GM19463 (cell line): ENCODE data around the gene TNFSF13.

Experiments
- ATAC-seq: cut with Tn5 transposase; IDR thresholded peaks from one replicate; pipeline ENCODE4 v1.9.1; 2021; ENCODE audit warnings: mild to moderate bottlenecking, moderate library complexity; ENCODE audit not compliant: unreplicated experiment

Gene TNFSF13

DNA sequence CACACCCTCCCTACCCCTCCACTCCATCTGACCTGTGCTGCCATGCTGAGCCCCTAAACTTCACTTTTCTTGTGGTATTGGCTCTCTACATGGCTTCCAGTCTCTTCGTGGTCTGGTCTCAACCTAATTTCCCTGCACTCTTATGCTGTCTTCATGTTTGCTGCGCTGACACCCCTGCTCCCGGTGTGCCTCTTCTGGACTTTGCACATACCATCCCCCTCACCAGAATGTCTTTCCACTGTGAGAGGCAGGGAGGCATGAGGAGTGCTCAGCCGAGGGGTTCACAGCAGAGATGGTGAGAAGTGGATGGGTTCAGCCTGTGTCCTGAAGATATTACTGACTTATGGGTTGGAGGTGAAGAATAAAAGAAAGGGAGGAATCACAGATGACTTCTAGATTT is 7.2 kb upstream of the TNFSF13 start:
- ATAC-seq: no peak

DNA sequence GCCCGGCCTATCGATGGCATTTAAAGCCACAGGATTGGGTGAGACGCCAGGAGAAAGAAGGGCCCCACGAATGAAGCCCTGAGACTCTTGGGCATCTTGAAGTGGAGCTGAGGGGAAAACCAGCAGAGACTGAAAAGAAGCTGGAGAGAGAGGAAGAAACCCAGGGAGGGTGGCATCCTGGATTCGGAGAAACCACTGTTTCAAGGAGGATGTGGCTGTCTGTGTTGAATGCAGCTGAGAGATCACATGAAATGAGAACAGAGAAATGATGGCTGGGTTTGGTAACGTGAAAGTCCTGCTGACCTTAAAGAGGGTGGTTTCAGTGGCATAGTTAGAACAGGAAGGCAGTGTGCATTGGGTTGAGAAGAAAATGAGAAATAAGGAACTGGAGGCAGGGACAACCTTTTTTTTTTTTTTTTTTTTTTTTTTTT is 5.9 kb upstream of the TNFSF13 start:
- ATAC-seq: peak; percentile 71

GRCh38 chr17:7553356-7553755 is 5.2 kb upstream of the TNFSF13 start:
- no peak for ATAC-seq

- ATAC-seq: no peak
Measured at GRCh38 chr17:7555320-7555948, 3.1 kb upstream of the TNFSF13 start.

DNA sequence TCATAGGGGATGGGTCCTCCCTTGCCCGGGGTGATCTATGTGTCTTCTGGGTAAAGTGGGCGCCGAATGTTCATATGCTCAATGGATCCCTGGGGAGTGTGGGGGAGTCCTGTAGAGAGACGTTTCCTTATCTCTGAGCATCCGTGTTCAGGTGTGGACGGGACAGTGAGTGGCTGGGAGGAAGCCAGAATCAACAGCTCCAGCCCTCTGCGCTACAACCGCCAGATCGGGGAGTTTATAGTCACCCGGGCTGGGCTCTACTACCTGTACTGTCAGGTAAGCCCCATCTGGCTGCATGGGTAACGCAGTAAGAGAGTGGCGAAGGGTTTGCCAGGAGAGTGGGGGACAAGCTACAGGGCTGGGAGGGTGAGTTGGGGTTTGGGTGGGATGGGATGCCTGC is 1.9 kb upstream of the TNFSF13 start:
- no peak for ATAC-seq

- ATAC-seq: no peak
Measured at GRCh38 chr17:7557147-7557764, 1.3 kb upstream of the TNFSF13 start.

GRCh38 chr17:7557775-7558543 is 591 bp upstream of the TNFSF13 start:
- peak; percentile 34 for ATAC-seq

- no peak for ATAC-seq
Measured at GRCh38 chr17:7559320-7560171, 996 bp downstream of the TNFSF13 start.

DNA sequence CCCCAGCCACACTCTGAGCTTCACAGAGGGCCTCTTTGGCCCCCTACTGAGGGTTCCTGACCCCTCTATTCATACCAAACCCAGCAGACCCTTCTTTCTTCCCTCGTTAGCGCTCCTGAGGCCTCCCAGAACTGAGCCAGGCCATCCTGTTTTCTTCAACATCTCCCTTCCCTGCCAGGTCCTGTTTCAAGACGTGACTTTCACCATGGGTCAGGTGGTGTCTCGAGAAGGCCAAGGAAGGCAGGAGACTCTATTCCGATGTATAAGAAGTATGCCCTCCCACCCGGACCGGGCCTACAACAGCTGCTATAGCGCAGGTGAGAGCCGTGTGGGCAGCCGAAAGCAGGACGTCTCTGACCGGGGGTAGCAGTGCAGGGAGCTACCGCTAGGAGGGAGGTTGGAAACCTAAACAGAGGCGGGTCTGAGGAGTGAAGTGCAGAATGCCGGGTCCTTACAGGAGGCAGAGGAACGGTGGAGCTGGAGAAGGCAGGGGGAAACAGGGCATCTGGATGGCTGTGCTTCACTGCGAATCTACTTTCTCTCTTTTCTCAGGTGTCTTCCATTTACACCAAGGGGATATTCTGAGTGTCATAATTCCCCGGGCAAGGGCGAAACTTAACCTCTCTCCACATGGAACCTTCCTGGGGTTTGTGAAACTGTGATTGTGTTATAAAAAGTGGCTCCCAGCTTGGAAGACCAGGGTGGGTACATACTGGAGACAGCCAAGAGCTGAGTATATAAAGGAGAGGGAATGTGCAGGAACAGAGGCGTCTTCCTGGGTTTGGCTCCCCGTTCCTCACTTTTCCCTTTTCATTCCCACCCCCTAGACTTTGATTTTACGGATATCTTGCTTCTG is 1.9 kb downstream of the TNFSF13 start:
- ATAC-seq: no peak

- peak; percentile 48 for ATAC-seq
Measured at GRCh38 chr17:7561028-7561575, 2.6 kb downstream of the TNFSF13 start.

- ATAC-seq: peak; percentile 61
Measured at GRCh38 chr17:7561589-7562207, 3.1 kb downstream of the TNFSF13 start, which contains the start of gene SENP3. Gene SENP3 (plus strand): TSS chr17:7561919. CDS start chr17:7563077, 1,158 bp downstream.

DNA sequence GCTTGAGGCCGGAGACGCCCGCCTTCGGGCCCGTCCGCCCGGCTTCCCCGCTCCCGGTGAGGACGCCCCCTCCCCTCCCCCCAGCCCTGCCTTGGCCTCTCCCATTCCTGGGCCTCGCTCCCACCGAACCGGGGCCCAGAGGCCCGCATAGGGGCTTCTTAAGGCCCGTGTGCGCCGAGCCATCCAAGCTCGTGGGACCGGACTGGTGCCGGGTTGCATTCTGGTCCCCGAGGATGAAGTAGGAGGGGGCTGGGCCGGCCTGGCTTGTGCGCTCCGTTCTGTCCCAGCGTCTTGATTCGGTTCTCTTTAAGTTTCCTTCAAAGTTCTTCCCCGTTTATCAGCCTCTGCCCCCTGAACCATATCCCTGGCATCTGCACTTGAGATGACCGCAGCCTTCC is 3.7 kb downstream of the TNFSF13 start:
- ATAC-seq: no peak

- no peak for ATAC-seq
Measured at GRCh38 chr17:7563115-7563869, 4.7 kb downstream of the TNFSF13 start.

GRCh38 chr17:7569571-7569970 is 11.0 kb downstream of the TNFSF13 start:
- ATAC-seq: no peak

GRCh38 chr17:7570351-7570750 is 11.8 kb downstream of the TNFSF13 start:
- no peak for ATAC-seq

DNA sequence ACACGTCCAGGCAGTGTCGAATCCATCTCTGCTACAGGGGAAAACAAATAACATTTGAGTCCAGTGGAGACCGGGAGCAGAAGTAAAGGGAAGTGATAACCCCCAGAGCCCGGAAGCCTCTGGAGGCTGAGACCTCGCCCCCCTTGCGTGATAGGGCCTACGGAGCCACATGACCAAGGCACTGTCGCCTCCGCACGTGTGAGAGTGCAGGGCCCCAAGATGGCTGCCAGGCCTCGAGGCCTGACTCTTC is 13.7 kb downstream of the TNFSF13 start:
- ATAC-seq: peak; percentile 90

- ATAC-seq: no peak
Measured at GRCh38 chr17:7572588-7573323, 14.2 kb downstream of the TNFSF13 start.
